GM23248 (cell line): ENCODE data around the gene GCAT. TPM values are rescaled to one million over a fixed set of nuclear protein-coding genes. Genes with fewer than 3 reads are reported as not detected.

ENCODE experiments used
- DNase-seq: peaks from one replicate; pipeline ENCODE4 v3.0.0-alpha.2; 2015
- H2AFZ ChIP-seq: fragments of 200-600 bp; sonication (generic); 2 replicates; pipeline ENCODE4 v1.6.1; 2016; ENCODE audit warnings: antibody characterized with exemption
- H3F3A ChIP-seq: fragments of 200-600 bp; sonication (generic); 2 replicates; pipeline ENCODE4 v1.6.1; 2016; ENCODE audit warnings: mild to moderate bottlenecking, antibody characterized with exemption, mixed run types; ENCODE audit not compliant: insufficient read depth
- H3K27ac ChIP-seq: fragments of 200-600 bp; sonication (generic); 2 replicates; pipeline ENCODE4 v1.5.1; 2016; ENCODE audit warnings: mild to moderate bottlenecking
- H3K27me3 ChIP-seq: fragments of 200-600 bp; sonication (generic); replicated peaks from 2 replicates; pipeline ENCODE4 v1.6.1; 2016; ENCODE audit warnings: mild to moderate bottlenecking; ENCODE audit not compliant: insufficient read depth
- H3K36me3 ChIP-seq: fragments of 200-600 bp; sonication (generic); 2 replicates; pipeline ENCODE4 v1.6.1; 2016; ENCODE audit warnings: low read depth, mild to moderate bottlenecking
- H3K4me1 ChIP-seq: fragments of 200-600 bp; sonication (generic); 2 replicates; pipeline ENCODE4 v1.6.1; 2016; ENCODE audit warnings: mild to moderate bottlenecking; ENCODE audit not compliant: insufficient read depth
- H3K4me2 ChIP-seq: fragments of 200-600 bp; sonication (generic); one replicate; pipeline ENCODE4 v1.6.1; 2016; ENCODE audit warnings: mild to moderate bottlenecking; ENCODE audit not compliant: unreplicated experiment
- H3K4me3 ChIP-seq: fragments of 200-600 bp; sonication (generic); 2 replicates; pipeline ENCODE4 v1.5.1; 2016; ENCODE audit warnings: mild to moderate bottlenecking
- H3K79me2 ChIP-seq: fragments of 200-600 bp; sonication (generic); 2 replicates; pipeline ENCODE4 v1.6.1; 2016; ENCODE audit warnings: mild to moderate bottlenecking; ENCODE audit not compliant: insufficient read depth
- H3K9ac ChIP-seq: fragments of 200-600 bp; sonication (generic); 2 replicates; pipeline ENCODE4 v1.6.1; 2016; ENCODE audit warnings: mild to moderate bottlenecking
- H3K9me2 ChIP-seq: fragments of 200-600 bp; sonication (generic); 2 replicates; pipeline ENCODE4 v1.6.1; 2016; ENCODE audit warnings: mixed run types, mild to moderate bottlenecking, moderate library complexity; ENCODE audit not compliant: insufficient read depth
- H3K9me3 ChIP-seq: fragments of 200-600 bp; sonication (generic); one replicate; pipeline ENCODE4 v1.6.1; 2017; ENCODE audit warnings: low read depth
- H4K20me1 ChIP-seq: fragments of 200-600 bp; sonication (generic); 2 replicates; pipeline ENCODE4 v1.6.0; 2016; ENCODE audit not compliant: insufficient read depth
- EZH2 ChIP-seq: fragments of 200-600 bp; sonication (generic); IDR thresholded peaks from 2 replicates; pipeline ENCODE4 v1.6.1; 2018; ENCODE audit warnings: antibody characterized with exemption, mild to moderate bottlenecking; ENCODE audit not compliant: insufficient read depth, poor library complexity, severe bottlenecking
- EZH2phosphoT487 ChIP-seq: fragments of 200-600 bp; sonication (generic); IDR thresholded peaks from 2 replicates; pipeline ENCODE4 v1.6.1; 2018; ENCODE audit warnings: antibody characterized with exemption, moderate library complexity, mild to moderate bottlenecking, low read depth; ENCODE audit not compliant: insufficient read depth
- WGBS, 2 experiments: methylation state at CpG; one replicate each; pipeline ENCODE4 v1.1.6; 2015 to 2017; ENCODE audit warnings: low lambda C conversion rate in 2 of 2, low coverage in 1 of 2; ENCODE audit errors: missing lambda C conversion rate in 2 of 2; 5-methylcytosine and 5-hydroxymethylcytosine counted together
- in situ Hi-C: fragments of 300-500 bp; cut with MboI; formaldehyde crosslinking; loops from 2 replicates; pipeline ENCODE4 v1.15.0; 2020
- polyA plus RNA-seq: library from polyadenylated mRNA; unstranded; fragments of >200 nt; fragmentation: Nextera tagmentation; extraction: Ambion mirVana; gene quantifications from 2 replicates; pipeline ENCODE4 v1.2.1, GENCODE V29; 2016
- total RNA-seq: library from RNA; depleted of rRNA; stranded (reverse); fragments of >200 nt; shearing (Covaris generic); gene quantifications from 2 replicates; pipeline ENCODE4 v1.2.3, GENCODE V29; 2014

GCAT gene
- total and polyA plus RNA-seq, 2 experiments from 2014 or later = 31.5 to 36.1 TPM

DNA sequence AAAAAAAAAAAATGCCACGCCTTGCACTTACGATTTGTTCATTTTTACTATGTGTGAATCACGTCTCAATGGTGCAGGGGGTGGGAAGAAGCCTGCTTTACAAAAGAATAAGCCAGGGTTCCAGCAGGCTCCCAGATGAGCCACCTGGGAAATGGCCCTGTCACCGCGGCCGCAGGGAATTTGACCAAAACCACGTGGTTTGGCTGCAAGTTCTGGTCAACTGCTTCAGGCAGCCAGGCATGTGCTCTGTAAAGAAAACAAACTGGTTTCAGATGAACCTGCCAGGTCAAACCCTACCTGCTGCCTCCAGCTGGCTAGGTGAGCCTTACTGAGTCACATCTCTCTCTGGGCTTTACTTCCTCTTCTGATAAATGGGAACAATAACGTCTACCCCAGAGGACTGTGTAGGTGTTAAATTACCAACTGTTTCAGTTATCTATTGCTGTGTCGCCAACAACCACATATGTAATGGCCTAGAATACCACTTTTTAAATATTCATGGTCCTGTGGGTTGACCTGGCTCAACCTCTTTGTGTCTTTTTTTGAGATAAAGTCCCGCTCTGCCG, 30.5 kb upstream of the GCAT start:
- DNase-seq = peak; percentile 86
- H3K4me1 ChIP-seq = peaks cover 34% of the 10 kb centered on the region
- H3K4me2 ChIP-seq = peak overlapping the region; percentile 49
- H3K9me3 ChIP-seq = no peaks in the 10 kb centered on the region
- 34 to 37% methylated on average over 11 of the region's 11 CpGs for WGBS, 2 experiments
- H3K36me3 ChIP-seq = peaks cover 6% of the 10 kb centered on the region
- peak overlapping the region; percentile 87 for H3K27ac ChIP-seq
- H3K9ac ChIP-seq = 0 out of 2 replicates have a peak overlapping the region, but pooled peaks have one; percentile 6
- H3K9me2 ChIP-seq = no peaks in the 10 kb centered on the region
- TF ChIP-seq EZH2phosphoT487 (no peak), EZH2 (no peak)
- no peaks in the 10 kb centered on the region for H4K20me1 ChIP-seq
- H3K4me3 ChIP-seq = no peak overlapping the region
- H3F3A ChIP-seq = peaks cover 32% of the 10 kb centered on the region
- no peaks in the 10 kb centered on the region for H3K79me2 ChIP-seq
- no peaks in the 10 kb centered on the region for H3K27me3 ChIP-seq
- in situ Hi-C loops = no loop called here
- no peak overlapping the region for H2AFZ ChIP-seq

DNA sequence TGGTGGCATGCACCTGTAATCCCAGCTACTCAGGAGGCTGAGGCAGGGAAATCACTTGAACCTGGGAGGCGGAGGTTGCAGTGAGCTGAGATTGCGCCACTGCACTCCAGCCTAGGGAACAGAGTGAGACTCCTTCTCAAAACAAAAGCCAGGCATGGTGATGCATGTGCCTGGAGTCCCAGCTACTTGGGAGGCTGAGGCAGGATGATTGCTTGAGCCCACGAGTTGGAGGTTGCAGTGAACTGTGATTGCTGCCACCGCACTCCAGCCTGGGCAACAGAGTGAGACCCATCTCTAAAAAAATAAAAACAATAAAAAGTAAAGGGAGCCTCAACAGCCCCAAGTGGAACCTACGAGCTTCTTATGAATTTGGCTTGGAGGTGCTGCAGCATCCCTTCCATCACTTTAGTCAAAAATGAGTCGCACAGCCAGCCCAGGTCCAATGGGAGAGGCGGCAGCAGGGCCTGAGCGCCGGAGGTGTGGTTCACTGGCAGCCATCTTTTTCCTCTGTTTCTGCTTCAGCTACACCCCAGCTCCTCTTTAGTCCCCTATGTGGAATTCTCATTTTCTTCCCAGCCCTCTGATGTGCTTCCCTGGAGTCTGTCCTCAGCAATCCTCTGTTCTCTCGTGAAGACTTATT, 29.2 kb upstream of the GCAT start:
- Histone ChIP-seq H4K20me1 (no peaks in the 10 kb centered on the region), H3K4me3 (no peak overlapping the region), H3K4me2 (no peak overlapping the region), H3K36me3 (peaks cover 2% of the 10 kb centered on the region), H3F3A (peaks cover 32% of the 10 kb centered on the region), H3K27me3 (no peaks in the 10 kb centered on the region), H3K9me2 (no peaks in the 10 kb centered on the region), H3K9ac (no peak overlapping the region), H3K9me3 (no peaks in the 10 kb centered on the region), H3K27ac (no peak overlapping the region), H3K79me2 (no peaks in the 10 kb centered on the region), H3K4me1 (peaks cover 39% of the 10 kb centered on the region), H2AFZ (no peak overlapping the region)
- WGBS, 2 experiments = 92 to 95% methylated on average over 10 of the region's 10 CpGs
- TF ChIP-seq EZH2phosphoT487 (no peak), EZH2 (no peak)
- in situ Hi-C loops = no loop called here
- DNase-seq = no peak

DNA sequence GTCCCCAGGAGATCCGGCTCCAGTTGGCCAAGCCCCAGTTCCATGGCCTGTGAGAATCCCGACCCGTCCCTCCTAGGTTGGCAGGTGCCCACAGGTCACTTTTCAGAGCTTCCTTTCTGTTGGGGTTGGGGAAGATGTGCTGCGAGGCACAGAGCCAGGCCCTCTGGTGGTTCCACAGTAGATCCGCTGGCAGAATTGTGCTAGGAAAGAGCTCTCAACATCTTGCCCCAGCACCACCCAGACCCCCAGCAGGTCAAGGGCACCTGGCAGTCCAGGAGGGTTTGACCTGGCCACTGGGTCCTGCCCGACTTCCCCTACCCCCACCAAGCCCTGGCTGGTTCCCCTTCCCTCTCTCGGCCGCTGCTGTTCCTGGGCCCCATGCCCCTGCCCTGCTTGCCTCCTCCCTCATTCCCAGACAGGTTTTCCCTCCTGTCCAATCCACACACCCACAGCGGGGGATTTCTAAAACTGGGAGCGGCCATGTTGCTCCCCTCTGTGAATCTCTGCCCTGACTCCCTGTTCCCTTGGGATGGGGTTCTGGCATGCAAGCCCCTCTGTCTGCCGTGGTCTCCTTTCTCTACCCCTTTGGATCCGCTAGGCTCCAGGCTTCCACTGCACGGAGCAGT, 26.2 kb upstream of the GCAT start:
- H3K9ac ChIP-seq = no peak overlapping the region
- H3K79me2 ChIP-seq = no peaks in the 10 kb centered on the region
- H2AFZ ChIP-seq = no peak overlapping the region
- 51 to 58% methylated on average over 11 to 13 of the region's 13 CpGs for WGBS, 2 experiments
- peaks cover 10% of the 10 kb centered on the region for H3F3A ChIP-seq
- no peak for TF ChIP-seq EZH2phosphoT487
- no peak for TF ChIP-seq EZH2
- H3K4me1 ChIP-seq = peaks cover 23% of the 10 kb centered on the region
- no peak overlapping the region for H3K27ac ChIP-seq
- no peaks in the 10 kb centered on the region for H3K9me2 ChIP-seq
- in situ Hi-C loops = no loop called here
- H3K9me3 ChIP-seq = no peaks in the 10 kb centered on the region
- H3K4me2 ChIP-seq = no peak overlapping the region
- DNase-seq = peak; percentile 64
- no peak overlapping the region for H3K4me3 ChIP-seq
- H3K36me3 ChIP-seq = no peaks in the 10 kb centered on the region
- no peaks in the 10 kb centered on the region for H4K20me1 ChIP-seq
- no peaks in the 10 kb centered on the region for H3K27me3 ChIP-seq

DNA sequence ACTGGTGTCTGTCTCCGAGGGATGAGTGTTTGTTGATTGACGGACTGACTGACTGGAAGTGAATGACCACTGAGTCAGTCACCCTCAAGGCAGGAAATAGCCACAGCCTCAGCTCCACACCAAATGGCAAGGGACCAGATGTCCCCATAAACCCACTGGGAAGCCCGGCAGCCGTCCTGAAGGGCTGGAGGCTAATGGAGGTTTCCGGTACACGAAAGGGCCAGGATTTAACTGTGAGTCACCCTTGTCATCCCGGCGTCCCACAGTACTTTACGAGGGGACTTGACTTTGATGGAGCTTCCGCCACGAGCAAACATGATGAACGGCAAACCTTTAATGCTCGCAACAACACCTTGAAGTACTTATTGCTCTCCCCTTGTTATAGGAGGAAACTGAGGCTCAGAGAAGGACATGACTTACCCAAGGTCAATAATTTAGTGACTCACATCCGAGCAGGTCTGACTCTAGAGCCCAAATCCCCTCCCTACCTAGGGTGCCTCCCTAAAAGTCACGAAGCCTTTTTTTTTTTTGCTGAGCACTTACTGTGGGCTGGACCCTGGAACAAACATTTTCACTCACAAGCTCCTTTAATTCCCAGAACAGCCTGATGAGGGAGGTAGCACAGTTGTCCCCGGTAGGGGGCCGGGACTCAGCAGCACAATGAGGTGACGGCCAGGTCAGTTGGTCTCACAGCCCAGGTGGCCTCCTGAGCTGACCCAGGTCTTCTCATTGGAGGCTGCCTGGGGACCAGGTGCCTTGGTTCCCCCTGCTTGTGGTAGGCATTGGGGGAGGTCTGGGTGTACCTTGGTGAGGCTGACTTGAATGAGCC, 25.2 kb upstream of the GCAT start:
- Histone ChIP-seq H3K9me3 (no peaks in the 10 kb centered on the region), H3F3A (peaks cover under 1% of the 10 kb centered on the region; the same call in 1 of the 2 replicates), H3K27me3 (no peaks in the 10 kb centered on the region), H2AFZ (no peak overlapping the region), H3K36me3 (no peaks in the 10 kb centered on the region), H3K9me2 (no peaks in the 10 kb centered on the region), H3K4me1 (peaks cover 14% of the 10 kb centered on the region), H3K4me3 (no peak overlapping the region), H3K27ac (no peak overlapping the region), H3K4me2 (no peak overlapping the region), H3K9ac (no peak overlapping the region), H3K79me2 (no peaks in the 10 kb centered on the region), H4K20me1 (no peaks in the 10 kb centered on the region)
- WGBS, 2 experiments = 32 to 43% methylated on average over 18 of the region's 18 CpGs
- in situ Hi-C loops = no loop called here
- TF ChIP-seq EZH2phosphoT487 (no peak), EZH2 (no peak)
- peak; percentile 70 for DNase-seq
